ENCODE results near the gene EEF1AKMT3.

- no peak for TF ChIP-seq CTCF (IDR thresholded peaks at IDR 0.05; ENCODE audit: low read length)
- TF ChIP-seq EZH2 (IDR thresholded peaks at IDR 0.05; ENCODE audit: borderline replicate concordance, low read length): no peak
Measured at GRCh38 chr12:57779736-57780135, 7.3 kb downstream of the EEF1AKMT3 start.

Measured in OCI-LY1 (cell line).